ENCODE measurements around the gene SPSB3. TPM values are rescaled to one million over a fixed set of nuclear protein-coding genes. Genes with fewer than 3 reads are reported as not detected.
A peak's percentile ranks its signal among the peaks of the same experiment; 100 is the strongest.

Gene SPSB3
- total RNA-seq, 2 experiments from 2014 or later: 12.5 to 13.6 TPM

- peaks cover 10% of the 10 kb centered on the region for H3K4me1 Mint-ChIP-seq
- H3K27me3 Mint-ChIP-seq: no peaks in the 10 kb centered on the region
- no peak for DNase-seq
- H3K9me3 Mint-ChIP-seq (ENCODE audit: low read depth): no peaks in the 10 kb centered on the region
- no peak overlapping the region for H3K27ac Mint-ChIP-seq
- ATAC-seq: no peak
- no peak overlapping the region for H3K4me3 Mint-ChIP-seq
- H3K36me3 Mint-ChIP-seq (ENCODE audit: low read depth): peaks cover 11% of the 10 kb centered on the region
- intact Hi-C loops (cut with DNase I, micrococcal nuclease): no loop called here
- CTCF ChIA-PET: no interaction called here
- POLR2A ChIA-PET: no interaction called here
Measured at GRCh38 chr16:1754204-1754603, 28.2 kb downstream of the SPSB3 start.

GRCh38 chr16:1752853-1753252 lies 29.5 kb downstream of the SPSB3 start:
- Mint-ChIP-seq H3K36me3 (ENCODE audit: low read depth) (peaks cover 11% of the 10 kb centered on the region), H3K4me1 (peaks cover 10% of the 10 kb centered on the region), H3K9me3 (ENCODE audit: low read depth) (no peaks in the 10 kb centered on the region), H3K4me3 (no peak overlapping the region), H3K27me3 (no peaks in the 10 kb centered on the region), H3K27ac (no peak overlapping the region)
- no peak for DNase-seq
- CTCF ChIA-PET: interaction anchor here (0.7 kb wide), 1 partner anchor 58 kb away, joined by 3 read pairs; no protein-coding TSS in a partner anchor
- intact Hi-C loops (cut with DNase I, micrococcal nuclease): no loop called here
- POLR2A ChIA-PET: no interaction called here
- ATAC-seq: no peak

- CTCF ChIA-PET: interaction anchor here (0.6 to 0.8 kb wide), 2 partner anchors 48 to 640 kb away, joined by 3 read pairs; no protein-coding TSS in a partner anchor
- no peak for ATAC-seq
- no peak overlapping the region for H3K27ac Mint-ChIP-seq
- peaks cover 11% of the 10 kb centered on the region for H3K36me3 Mint-ChIP-seq (ENCODE audit: low read depth)
- DNase-seq: no peak
- no peak overlapping the region for H3K4me3 Mint-ChIP-seq
- POLR2A ChIA-PET: no interaction called here
- intact Hi-C loops (cut with DNase I, micrococcal nuclease): no loop called here
- H3K9me3 Mint-ChIP-seq (ENCODE audit: low read depth): no peaks in the 10 kb centered on the region
- H3K4me1 Mint-ChIP-seq: peaks cover 4% of the 10 kb centered on the region
- H3K27me3 Mint-ChIP-seq: no peaks in the 10 kb centered on the region
Measured at GRCh38 chr16:1751946-1752345, 30.4 kb downstream of the SPSB3 start.

DNA sequence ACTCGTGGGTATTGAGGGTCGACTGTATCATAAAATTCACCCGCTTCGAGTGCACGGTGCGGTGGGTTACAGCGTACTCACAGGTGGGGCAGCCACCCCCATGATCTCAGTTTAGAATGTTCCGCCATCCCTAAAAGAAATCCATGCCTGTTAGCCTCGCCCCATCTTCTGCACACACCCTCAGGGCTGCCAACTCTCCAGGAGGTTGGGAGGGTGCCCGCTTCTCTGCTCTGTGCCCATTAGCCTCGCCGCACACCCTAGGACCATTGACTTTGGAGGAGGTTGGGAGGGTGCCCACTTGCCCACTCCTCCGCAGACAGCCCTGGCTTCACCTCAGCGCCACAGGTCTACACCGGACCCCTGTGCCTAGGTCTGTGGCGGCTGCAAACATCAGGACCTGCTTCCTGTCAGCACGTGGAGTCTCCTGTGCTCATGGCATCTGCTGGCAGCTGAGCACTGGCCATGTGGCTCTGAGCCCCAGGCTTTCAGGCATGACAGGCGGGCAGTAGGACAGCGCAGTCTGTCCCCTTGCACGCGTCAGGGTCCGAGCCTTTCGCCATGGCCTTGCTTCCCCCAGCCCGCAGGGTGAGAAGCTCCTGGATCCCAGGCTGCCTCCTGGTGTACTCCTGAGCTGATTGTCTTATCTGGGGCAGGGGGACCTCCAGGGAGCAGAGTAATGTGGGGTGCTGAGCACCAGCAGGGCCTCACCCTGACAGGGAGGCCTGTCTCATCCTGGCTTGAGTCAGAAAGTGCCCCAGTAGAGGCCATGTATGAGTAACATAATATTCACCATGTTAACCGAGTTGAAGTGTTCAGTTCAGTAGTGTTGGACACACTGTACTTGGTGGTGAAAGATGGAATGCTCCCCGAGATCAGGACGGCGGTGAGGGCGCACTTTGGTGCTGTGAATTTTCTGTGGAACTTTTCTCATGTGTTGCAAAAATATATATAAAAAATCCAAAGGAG lies 32.9 kb downstream of the SPSB3 start:
- ChIA-PET CTCF (no interaction called here), POLR2A (no interaction called here)
- intact Hi-C loops (cut with DNase I, micrococcal nuclease): no loop called here
- DNase-seq (no peak), ATAC-seq (peak; percentile 53)
- no peak overlapping the region for H3K4me3 Mint-ChIP-seq
- H3K27ac Mint-ChIP-seq: no peak overlapping the region
- H3K36me3 Mint-ChIP-seq (ENCODE audit: low read depth): peaks cover 9% of the 10 kb centered on the region
- no peaks in the 10 kb centered on the region for H3K9me3 Mint-ChIP-seq (ENCODE audit: low read depth)
- no peaks in the 10 kb centered on the region for H3K4me1 Mint-ChIP-seq
- no peaks in the 10 kb centered on the region for H3K27me3 Mint-ChIP-seq

DNA sequence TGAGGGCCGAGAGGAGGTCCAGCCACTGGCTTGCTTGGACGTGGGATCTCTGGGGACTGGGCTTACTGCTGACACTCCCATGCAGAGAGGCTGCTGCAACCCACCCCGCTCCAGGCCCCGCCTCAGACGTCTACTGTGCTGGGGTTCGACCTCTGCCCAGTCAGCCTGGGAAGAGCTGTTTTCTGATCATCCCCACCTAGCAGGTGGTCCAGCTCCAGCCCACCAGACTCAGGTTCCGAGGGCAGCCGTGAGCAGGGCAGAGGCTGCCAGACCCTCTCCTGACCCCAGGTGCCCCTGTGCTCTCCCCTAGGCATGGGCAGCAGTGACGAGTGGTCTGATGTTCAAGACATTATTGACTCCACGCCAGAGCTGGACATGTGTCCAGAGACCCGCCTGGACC lies 34.4 kb downstream of the SPSB3 start:
- no peak for ATAC-seq
- H3K9me3 Mint-ChIP-seq (ENCODE audit: low read depth): no peaks in the 10 kb centered on the region
- no peak for DNase-seq
- H3K27me3 Mint-ChIP-seq: no peaks in the 10 kb centered on the region
- ChIA-PET POLR2A (no interaction called here), CTCF (interaction anchor here (0.6 kb wide), 1 partner anchor 776 kb away, joined by 4 read pairs; no protein-coding TSS in a partner anchor)
- H3K27ac Mint-ChIP-seq: no peak overlapping the region
- H3K4me3 Mint-ChIP-seq: no peak overlapping the region
- no peaks in the 10 kb centered on the region for H3K4me1 Mint-ChIP-seq
- intact Hi-C loops (cut with DNase I, micrococcal nuclease): no loop called here
- peaks cover 9% of the 10 kb centered on the region for H3K36me3 Mint-ChIP-seq (ENCODE audit: low read depth)

DNA sequence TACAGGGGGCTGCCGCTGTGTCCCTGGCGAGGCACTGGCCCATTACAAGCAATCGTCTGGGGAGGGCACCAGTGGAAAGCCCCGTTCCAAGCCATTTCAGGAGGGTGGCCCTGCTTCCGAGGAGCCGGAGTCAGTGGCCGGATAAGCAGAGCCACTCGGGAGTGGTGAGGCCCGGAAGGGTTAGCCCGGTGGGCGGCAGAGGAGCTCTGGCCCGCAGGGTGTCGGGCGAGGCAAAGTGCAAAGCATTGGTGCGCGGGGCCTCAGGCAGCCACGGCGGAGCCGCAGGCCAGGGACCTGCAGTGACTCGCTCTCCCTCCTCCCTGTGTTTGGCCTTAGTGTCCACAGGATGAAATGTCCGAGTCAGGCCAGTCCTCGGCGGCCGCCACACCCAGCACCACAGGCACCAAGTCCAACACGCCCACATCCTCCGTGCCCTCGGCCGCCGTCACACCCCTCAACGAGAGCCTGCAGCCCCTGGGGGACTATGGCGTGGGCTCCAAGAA lies 35.6 kb downstream of the SPSB3 start:
- Mint-ChIP-seq H3K27me3 (no peaks in the 10 kb centered on the region), H3K4me3 (no peak overlapping the region), H3K36me3 (ENCODE audit: low read depth) (peaks cover 6% of the 10 kb centered on the region), H3K27ac (no peak overlapping the region), H3K9me3 (ENCODE audit: low read depth) (no peaks in the 10 kb centered on the region), H3K4me1 (no peaks in the 10 kb centered on the region)
- DNase-seq (no peak), ATAC-seq (no peak)
- POLR2A ChIA-PET: no interaction called here
- intact Hi-C loops (cut with DNase I, micrococcal nuclease): no loop called here
- CTCF ChIA-PET: no interaction called here

- ATAC-seq: no peak
- Mint-ChIP-seq H3K27me3 (no peaks in the 10 kb centered on the region), H3K4me3 (no peak overlapping the region), H3K4me1 (no peaks in the 10 kb centered on the region), H3K27ac (no peak overlapping the region), H3K9me3 (ENCODE audit: low read depth) (no peaks in the 10 kb centered on the region), H3K36me3 (ENCODE audit: low read depth) (peaks cover 6% of the 10 kb centered on the region)
- no peak for DNase-seq
- ChIA-PET CTCF (interaction anchor here (0.7 kb wide), 1 partner anchor 325 kb away, joined by 3 read pairs; no protein-coding TSS in a partner anchor), POLR2A (no interaction called here)
- intact Hi-C loops (cut with DNase I, micrococcal nuclease): no loop called here
Measured at GRCh38 chr16:1745900-1746692, 36.3 kb downstream of the SPSB3 start.

- Mint-ChIP-seq H3K4me1 (no peaks in the 10 kb centered on the region), H3K4me3 (no peak overlapping the region), H3K27ac (no peak overlapping the region), H3K27me3 (no peaks in the 10 kb centered on the region), H3K36me3 (ENCODE audit: low read depth) (peaks cover 6% of the 10 kb centered on the region), H3K9me3 (ENCODE audit: low read depth) (no peaks in the 10 kb centered on the region)
- ATAC-seq (no peak), DNase-seq (no peak)
- ChIA-PET POLR2A (no interaction called here), CTCF (interaction anchor here (0.7 kb wide), 1 partner anchor 324 kb away, joined by 3 read pairs; no protein-coding TSS in a partner anchor)
- intact Hi-C loops (cut with DNase I, micrococcal nuclease): no loop called here
Measured at GRCh38 chr16:1745181-1745899, 37.0 kb downstream of the SPSB3 start.

GRCh38 chr16:1744338-1744840 lies 38.0 kb downstream of the SPSB3 start:
- Mint-ChIP-seq H3K36me3 (ENCODE audit: low read depth) (peaks cover 6% of the 10 kb centered on the region), H3K4me3 (no peak overlapping the region), H3K27ac (no peak overlapping the region), H3K27me3 (no peaks in the 10 kb centered on the region), H3K9me3 (ENCODE audit: low read depth) (no peaks in the 10 kb centered on the region), H3K4me1 (no peaks in the 10 kb centered on the region)
- ATAC-seq: no peak
- intact Hi-C loops (cut with DNase I, micrococcal nuclease): no loop called here
- ChIA-PET POLR2A (no interaction called here), CTCF (interaction anchor here (0.6 kb wide), 1 partner anchor 130 kb away, joined by 3 read pairs; no protein-coding TSS in a partner anchor)
- DNase-seq: no peak

DNA sequence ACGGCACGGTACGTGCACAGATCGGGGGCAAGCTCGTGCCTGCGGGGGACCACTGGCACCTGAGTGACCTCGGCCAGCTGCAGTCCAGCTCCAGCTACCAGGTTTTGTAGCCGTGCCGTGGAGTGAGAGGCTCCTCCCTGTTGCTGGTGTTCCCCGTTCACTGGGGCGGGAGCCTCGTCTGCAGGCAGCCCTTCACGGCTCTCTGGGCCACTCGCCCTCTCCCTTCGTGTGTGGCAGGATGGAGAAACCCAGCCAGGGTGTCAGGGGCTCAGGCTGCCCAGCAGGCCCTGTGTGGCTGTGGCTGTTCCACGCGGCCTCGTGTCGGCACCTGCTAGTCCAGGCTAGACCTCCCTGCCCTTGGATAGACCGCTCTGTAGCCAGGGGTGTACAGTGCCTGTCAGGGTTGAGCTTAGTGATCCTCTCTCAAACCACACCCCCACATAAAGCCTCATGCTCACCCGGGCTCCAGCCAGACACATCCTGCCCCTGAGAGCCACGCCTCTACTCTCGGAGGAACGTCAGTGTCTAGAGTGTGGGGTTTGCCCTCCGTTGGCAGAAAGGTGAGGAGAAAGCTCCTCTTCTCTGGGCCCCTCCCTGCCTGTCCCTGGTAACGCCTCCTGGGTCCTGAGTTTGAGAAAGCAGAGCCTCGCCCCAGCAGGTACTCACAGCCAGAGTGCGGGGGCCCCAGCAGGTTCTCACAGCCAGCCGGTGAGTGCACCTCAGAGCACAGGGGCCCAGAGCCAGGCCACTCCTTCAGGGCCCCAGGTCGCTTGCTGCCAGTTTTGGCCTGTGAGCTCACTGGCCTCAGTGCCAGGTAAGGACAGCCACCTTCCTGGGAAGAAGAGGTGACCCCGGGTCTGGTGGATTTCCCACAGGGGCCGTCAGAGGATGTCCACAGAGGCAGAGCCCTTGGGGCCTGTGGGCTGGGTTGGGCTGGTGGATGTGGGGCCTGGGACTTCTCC lies 38.7 kb downstream of the SPSB3 start:
- no peak overlapping the region for H3K27ac Mint-ChIP-seq
- no peak overlapping the region for H3K4me3 Mint-ChIP-seq
- no peaks in the 10 kb centered on the region for H3K27me3 Mint-ChIP-seq
- no peaks in the 10 kb centered on the region for H3K4me1 Mint-ChIP-seq
- peaks cover 3% of the 10 kb centered on the region for H3K36me3 Mint-ChIP-seq (ENCODE audit: low read depth)
- ATAC-seq (no peak), DNase-seq (no peak)
- CTCF ChIA-PET: interaction anchor here (0.6 kb wide), 3 partner anchors 21 to 131 kb away, joined by 3 to 4 read pairs (median 3); no protein-coding TSS in a partner anchor
- no peaks in the 10 kb centered on the region for H3K9me3 Mint-ChIP-seq (ENCODE audit: low read depth)
- intact Hi-C loops (cut with DNase I, micrococcal nuclease): no loop called here
- POLR2A ChIA-PET: no interaction called here

Data from activated CD4-positive, alpha-beta T cell treated with anti-CD3 and anti-CD28 coated beads for 36 hours (primary cell).